Measurements from ENCODE around the gene PRSS27.
"Not testable (repeated sequence)": the region's sequence is repeated elsewhere in the genome, so short reads cannot be mapped to it uniquely, and the experiment has no call there.

The PRSS27 gene

GRCh38 chr16:2670017-2670416 lies 50.0 kb downstream of the PRSS27 start:
- DNase-seq, result peak; percentile 69

GRCh38 chr16:2669587-2669986 lies 50.4 kb downstream of the PRSS27 start:
- not testable (repeated sequence) for DNase-seq

GRCh38 chr16:2666671-2667070 lies 53.4 kb downstream of the PRSS27 start:
- not testable (repeated sequence) for DNase-seq

- no peak for DNase-seq
These were observed 55.4 kb downstream of the PRSS27 start for GRCh38 chr16:2664574-2664982.

GRCh38 chr16:2663553-2664546 lies 56.2 kb downstream of the PRSS27 start:
- no peak for DNase-seq
